ENCODE results near the gene TTC12.

Gene TTC12

GRCh38 chr11:113332023-113332422, 17.6 kb downstream of the TTC12 start:
- no peak for DNase-seq

DNA sequence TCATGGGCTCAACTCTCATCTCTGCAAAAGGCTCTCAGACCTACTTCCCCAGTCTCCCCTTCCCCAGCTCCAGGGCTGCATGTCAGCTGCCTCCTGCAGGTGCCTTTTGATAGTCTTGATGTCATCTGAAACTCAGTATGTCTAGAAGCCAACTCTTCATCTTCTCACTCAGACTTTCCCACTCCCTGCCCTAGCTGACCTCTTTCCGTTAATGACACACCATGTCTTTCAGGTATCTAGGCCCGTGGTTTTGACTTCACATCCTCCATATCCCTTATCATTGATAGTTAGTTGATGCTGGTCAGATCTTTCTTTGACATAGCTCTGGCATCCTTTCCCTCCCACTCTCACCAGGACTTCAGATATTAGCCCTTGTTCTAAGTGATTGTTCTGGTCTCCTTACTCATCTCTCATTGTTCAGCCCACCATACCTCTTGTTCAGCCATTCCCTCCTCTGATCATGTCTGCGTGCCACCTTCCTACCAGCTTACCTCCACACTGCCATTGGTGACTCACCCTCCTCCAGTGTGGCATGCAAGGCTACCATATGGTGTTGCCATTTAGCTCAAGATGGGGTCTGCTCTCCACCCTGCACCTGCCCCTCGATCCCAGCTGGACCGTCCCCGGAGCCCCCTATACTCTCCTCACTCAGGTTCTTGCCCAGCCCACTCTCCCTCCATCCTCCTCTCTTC, 18.4 kb downstream of the TTC12 start:
- DNase-seq: no peak

GRCh38 chr11:113334183-113334582, 19.8 kb downstream of the TTC12 start:
- no peak for DNase-seq

GRCh38 chr11:113338730-113339129, 24.3 kb downstream of the TTC12 start:
- no peak for DNase-seq

DNA sequence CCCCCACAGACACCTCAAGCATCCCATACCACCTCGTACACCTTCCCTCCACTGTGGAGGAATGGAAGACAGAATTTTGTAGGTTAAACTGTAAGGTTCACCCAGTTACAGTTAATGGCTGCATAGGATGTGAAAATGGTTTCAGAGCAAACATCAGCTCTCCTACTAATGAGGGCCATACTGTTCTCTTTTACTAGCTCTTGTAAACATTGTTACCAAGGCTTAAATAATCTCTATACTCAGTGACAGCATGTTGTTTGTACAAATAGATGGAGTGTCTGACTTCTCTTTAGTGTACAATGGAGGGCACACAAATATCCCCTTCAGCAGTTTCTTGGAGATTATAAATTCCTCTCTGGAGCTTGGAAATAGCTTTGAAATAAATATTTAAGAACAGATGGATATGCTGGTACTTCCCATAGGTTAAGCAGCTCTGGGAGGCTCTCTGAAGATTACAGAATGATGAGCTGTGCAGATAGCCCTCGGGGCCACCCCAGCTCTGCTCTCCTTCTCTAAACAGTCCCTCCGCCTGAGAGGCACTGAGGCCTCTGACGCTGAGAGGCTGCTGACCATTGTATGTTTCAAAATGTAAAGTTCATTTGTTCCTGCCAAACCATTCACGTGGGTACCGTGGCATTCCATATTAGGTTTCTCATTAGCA, 25.7 kb downstream of the TTC12 start:
- DNase-seq: no peak

- no peak for DNase-seq
Measured at GRCh38 chr11:113341388-113342165, 27.2 kb downstream of the TTC12 start.

DNA sequence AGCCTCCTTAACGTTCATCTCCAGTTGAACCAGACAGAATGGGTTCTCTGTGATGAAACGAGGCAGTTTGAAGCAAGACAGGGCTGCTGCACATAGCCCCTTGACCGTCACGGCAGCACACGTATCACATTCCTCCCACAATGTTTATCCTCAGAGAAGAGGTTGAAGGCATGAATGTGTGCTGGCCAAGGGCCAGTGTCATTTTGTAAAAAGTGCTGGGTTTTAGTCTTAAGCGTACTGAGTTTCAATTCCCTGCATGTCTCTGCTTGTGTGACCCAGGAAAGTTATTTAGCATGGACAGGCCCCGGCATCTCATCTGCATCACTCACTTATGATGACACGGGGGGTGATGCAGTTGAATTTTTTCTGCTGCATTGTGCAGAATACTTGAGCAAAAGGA, 31.6 kb downstream of the TTC12 start:
- no peak for DNase-seq

DNA sequence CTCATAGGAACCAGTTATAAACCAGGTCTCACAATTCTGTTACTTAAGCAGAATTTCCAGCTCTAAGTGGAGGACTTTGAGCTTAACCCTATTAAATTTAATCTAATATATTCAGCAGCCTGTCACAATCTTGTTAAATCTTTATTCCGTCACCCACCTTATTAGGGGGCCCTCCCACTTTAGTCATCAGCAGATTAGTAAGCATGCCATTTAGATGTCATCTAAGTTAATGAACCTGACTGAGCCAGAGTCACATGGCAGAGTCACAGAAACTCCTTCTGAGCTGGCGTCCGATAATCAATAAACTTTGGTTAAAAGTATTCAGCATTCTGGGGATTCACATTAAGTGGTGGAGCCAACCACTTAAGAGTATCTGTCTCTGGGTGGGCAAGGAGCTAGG, 35.1 kb downstream of the TTC12 start:
- no peak for DNase-seq

DNA sequence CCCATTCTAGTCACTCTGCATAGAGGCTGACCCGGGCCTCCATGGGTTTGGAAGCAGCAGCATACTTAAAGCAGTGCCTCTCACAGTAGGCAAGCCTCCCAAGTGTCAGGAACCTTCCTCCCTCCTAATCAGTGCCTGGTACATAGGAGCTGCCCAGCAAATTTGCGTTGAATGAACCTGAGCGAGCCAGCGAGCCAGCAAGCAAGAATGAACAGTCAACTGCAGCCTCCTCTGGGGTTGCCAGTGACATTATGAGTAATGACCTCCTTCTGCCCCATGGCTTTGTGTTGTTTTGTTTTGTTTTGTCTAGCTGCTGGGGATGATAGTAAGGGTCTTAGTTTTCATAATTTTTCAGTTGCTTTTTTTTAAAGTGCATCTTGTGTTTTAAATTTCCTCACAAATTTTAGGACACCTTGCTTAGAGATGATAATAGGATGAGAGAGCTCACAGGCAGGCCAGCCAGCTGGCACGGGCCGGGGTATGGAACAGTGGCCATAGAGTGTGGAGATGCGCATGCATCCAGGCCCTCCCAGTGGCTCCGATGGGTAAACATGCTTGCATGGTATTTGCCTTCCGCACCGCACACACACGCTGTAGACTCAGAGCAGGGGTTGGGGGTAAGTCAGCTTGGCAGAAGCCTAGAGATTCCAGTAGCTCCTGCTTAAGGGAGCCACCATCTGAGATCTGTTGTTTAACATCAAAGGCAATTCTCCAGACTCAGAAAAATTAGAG, 36.1 kb downstream of the TTC12 start:
- DNase-seq: no peak

DNA sequence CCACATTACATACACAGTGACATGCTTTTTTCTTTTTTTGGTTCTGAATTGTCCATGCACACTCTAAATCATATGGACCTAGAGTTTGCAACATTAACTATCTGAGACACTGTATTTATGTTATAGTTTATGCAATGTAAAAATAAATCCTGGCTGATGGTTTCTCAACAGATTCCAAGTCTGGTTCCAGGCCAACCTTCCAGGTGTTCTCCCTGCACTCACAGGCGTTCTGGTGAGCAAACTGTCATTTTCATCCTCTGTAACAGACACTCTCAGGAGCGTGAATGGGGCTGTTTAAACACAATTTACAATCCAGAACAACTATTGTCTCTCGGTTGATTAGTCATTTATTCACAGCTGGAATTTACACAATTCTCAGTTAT, 36.7 kb downstream of the TTC12 start:
- DNase-seq: no peak

- DNase-seq: no peak
Measured at GRCh38 chr11:113351480-113351879, 37.1 kb downstream of the TTC12 start.

GRCh38 chr11:113356203-113356602, 41.8 kb downstream of the TTC12 start:
- DNase-seq: no peak

DNA sequence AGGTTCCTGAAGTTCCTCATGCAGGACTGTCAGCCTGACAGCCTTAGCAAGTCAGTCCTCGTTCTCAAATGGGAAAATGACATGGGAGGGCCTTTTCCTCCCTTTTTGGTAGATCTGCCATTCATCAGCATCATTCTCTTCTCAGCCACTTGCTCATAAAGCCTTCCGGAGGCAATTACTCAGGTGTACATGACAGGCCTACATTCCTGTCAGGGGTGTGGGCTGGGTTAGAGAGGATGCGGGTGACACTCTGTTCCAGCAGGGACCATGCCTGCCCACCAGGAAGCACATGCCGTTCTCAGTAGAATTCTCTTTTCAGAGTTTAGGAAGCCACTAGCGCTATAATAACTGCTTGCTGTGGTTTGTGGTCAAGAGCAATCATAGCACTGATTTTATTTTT, 49.0 kb downstream of the TTC12 start:
- DNase-seq: no peak

DNA sequence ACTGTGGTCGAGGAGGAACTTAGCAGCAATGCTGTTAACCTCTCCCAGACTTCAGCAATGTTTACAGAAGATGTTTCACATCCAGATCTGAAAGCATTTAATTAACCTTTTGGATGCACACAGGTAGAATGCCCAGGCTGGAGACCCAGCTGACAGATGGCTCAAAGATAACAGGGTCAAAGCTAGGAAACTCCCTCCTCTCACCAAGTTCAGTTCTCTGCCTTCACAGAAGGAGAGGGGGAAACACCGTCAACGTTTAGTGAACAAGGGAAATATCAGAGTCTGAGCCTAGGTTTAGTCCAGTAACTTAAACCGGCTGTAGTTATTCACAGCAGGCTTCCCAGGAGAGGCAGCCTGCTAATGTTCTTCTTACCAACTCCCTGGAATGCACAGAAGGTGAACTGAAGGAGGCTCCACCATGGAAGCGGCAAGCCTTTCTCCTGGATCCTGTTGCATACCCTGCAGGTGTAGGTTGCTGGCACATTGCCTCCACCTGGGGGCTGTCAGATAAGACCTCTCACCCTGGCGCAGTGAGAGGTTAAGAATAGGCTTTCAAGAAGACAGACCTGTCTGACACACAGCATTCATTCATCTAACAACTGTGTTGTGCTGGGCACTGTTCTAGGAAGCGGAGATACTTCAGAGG, 49.7 kb downstream of the TTC12 start:
- no peak for DNase-seq

DNA sequence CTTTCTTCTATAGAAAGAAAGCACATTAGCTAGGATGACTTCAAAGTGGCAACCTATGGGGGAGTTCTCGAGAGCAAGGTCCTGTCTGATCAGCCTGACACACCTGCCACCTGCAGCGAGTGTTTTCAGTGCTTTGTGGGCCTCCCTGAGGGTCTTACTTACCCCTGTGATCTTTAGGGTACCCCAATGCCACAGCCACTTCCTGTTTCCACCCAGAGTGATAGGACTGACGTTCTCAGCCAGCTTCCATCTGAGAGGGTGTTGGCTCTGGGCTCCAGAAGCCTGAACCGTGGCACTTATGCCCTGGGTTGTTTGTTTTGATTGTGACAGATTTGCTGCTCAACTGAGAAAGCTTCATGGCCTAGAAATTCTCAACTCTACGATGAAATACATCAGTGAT, 51.5 kb downstream of the TTC12 start:
- DNase-seq: no peak

- DNase-seq: no peak
Measured at GRCh38 chr11:113369411-113369810, 55.0 kb downstream of the TTC12 start.

- DNase-seq: no peak
Measured at GRCh38 chr11:113370634-113371033, 56.3 kb downstream of the TTC12 start.

DNA sequence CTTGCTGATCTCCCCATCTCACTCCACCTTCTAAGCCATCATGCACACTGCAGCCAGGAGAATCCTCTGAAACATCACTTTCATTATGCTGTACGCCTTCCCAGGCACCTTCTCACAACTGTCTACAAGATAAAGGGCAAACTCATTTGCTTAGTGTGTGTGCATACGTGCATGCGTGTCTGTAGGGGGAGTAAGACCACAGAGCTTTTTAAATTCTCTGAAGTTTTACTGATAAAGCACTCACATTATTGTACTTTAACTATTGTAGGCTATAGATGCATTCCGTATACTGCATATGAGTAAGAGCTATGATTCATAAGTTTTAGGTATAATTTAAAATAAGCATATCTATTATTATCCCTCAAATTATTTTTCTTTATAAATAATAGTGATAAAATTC, 57.9 kb downstream of the TTC12 start:
- DNase-seq: no peak

GRCh38 chr11:113373306-113373705, 58.9 kb downstream of the TTC12 start:
- DNase-seq: no peak

- no peak for DNase-seq
Measured at GRCh38 chr11:113373981-113374560, 59.7 kb downstream of the TTC12 start.

- no peak for DNase-seq
Measured at GRCh38 chr11:113375402-113375801, 61.0 kb downstream of the TTC12 start.

DNA sequence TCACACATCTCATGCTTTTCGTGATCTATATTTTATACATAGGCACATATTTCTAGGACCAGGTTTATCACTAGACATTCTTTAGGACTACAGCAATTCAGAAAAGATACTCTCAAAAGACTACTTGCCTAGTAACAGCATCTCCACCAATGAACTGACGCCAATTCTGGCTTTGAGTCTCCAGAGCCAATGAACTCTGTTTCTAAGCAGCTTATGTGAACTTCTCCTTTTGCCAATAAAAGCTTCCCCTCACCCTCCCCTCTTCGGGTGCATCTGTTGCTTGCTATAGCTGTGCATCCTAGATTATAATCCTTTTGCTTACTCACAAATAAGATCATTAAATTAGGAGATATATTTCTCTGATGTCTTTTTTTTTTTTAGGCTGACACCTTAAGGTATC, 61.8 kb downstream of the TTC12 start:
- peak in 1 of 2 donors; percentile 30 for DNase-seq

Data from CD4-positive, alpha-beta T cell treated with Interleukin-4 for 1 hour (primary cell).